Measurements from ENCODE around the gene SYAP1.

SYAP1 gene, protein sequence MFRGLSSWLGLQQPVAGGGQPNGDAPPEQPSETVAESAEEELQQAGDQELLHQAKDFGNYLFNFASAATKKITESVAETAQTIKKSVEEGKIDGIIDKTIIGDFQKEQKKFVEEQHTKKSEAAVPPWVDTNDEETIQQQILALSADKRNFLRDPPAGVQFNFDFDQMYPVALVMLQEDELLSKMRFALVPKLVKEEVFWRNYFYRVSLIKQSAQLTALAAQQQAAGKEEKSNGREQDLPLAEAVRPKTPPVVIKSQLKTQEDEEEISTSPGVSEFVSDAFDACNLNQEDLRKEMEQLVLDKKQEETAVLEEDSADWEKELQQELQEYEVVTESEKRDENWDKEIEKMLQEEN

DNA sequence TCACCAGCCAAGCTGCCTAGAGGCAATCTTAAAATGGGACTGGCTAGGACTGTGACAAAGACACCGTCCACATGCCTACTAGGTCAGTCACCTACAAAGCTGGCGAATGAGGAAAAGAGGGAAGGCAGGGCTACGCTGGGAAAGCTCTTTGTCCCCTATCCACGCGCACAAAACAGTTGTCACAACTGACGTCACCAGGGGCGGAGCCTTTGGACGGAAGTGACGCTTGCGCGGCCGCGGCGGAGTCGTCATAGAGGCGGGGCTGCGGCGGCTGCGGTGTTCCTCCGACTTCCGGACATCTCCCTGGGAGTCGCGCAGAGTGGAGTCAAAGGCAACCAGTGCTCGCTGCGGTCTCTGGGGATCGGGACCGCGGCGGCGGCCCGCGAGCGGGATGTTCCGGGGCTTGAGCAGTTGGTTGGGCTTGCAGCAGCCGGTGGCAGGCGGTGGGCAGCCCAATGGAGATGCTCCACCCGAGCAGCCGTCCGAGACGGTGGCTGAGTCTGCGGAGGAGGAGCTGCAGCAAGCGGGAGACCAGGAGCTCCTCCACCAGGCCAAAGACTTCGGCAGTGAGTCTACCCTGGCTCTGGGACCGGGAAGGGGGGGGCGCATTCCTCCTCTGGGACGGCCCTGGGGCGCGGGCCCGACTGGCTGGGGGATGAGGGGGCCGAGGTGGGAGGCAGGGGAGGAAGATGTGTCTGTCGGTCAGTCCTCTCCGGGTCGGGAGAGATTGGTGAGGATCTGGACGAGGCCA lies at the start of gene SYAP1:
Gene SYAP1, plus strand, starts transcription at position 279 of the 751 bp plus-strand sequence. Its CDS starts 113 bp downstream, at position 392.
- peak; percentile 95 for DNase-seq (ENCODE audit: extremely low read depth, insufficient read length)
- Histone ChIP-seq H3K27me3 (replicated peaks; ENCODE audit: control insufficient read depth, insufficient read depth, low read length) (no peaks in the 10 kb centered on the region), H3K36me3 (ENCODE audit: control insufficient read depth, insufficient read depth, low read length) (peaks cover 1% of the 10 kb centered on the region; the same call in 1 of the 2 replicates), H3K4me3 (replicated peaks; ENCODE audit: low read depth, low read length) (peak within 1 kb of the TSS; percentile 89)
- TF ChIP-seq, protein P1, sequence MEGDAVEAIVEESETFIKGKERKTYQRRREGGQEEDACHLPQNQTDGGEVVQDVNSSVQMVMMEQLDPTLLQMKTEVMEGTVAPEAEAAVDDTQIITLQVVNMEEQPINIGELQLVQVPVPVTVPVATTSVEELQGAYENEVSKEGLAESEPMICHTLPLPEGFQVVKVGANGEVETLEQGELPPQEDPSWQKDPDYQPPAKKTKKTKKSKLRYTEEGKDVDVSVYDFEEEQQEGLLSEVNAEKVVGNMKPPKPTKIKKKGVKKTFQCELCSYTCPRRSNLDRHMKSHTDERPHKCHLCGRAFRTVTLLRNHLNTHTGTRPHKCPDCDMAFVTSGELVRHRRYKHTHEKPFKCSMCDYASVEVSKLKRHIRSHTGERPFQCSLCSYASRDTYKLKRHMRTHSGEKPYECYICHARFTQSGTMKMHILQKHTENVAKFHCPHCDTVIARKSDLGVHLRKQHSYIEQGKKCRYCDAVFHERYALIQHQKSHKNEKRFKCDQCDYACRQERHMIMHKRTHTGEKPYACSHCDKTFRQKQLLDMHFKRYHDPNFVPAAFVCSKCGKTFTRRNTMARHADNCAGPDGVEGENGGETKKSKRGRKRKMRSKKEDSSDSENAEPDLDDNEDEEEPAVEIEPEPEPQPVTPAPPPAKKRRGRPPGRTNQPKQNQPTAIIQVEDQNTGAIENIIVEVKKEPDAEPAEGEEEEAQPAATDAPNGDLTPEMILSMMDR (IDR thresholded peaks at IDR 0.05; ENCODE audit: insufficient read depth, low read length, poor library complexity, severe bottlenecking): peak; percentile 10

DNA sequence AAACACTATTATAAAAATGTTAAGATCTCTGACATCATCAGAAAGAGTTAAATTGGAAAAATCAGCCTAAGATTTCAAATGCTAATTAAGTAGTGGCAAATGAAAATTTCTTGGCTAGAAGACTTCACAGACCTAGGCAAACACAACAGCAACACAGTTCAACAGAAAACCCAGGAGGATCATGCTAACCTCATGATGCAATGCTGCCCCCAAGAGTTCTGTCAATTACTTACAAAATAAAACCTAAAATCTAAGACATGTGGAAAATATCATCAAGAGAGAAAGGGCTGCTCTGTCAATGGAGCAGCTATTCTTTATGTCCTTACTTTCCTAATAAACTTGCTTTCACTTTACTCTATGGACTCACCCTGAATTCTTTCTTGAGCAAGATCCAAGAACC lies 48.4 kb upstream of the SYAP1 start:
- TF ChIP-seq, protein P1 (IDR thresholded peaks at IDR 0.05; ENCODE audit: insufficient read depth, low read length, poor library complexity, severe bottlenecking): peak; percentile 39
- no peak for DNase-seq (ENCODE audit: extremely low read depth, insufficient read length)
- no peaks in the 10 kb centered on the region; the same call in none of the 2 replicates for H3K36me3 ChIP-seq (ENCODE audit: control insufficient read depth, insufficient read depth, low read length)
- H3K4me3 ChIP-seq (replicated peaks; ENCODE audit: low read depth, low read length): no peak overlapping the region
- H3K27me3 ChIP-seq (replicated peaks; ENCODE audit: control insufficient read depth, insufficient read depth, low read length): no peaks in the 10 kb centered on the region

DNA sequence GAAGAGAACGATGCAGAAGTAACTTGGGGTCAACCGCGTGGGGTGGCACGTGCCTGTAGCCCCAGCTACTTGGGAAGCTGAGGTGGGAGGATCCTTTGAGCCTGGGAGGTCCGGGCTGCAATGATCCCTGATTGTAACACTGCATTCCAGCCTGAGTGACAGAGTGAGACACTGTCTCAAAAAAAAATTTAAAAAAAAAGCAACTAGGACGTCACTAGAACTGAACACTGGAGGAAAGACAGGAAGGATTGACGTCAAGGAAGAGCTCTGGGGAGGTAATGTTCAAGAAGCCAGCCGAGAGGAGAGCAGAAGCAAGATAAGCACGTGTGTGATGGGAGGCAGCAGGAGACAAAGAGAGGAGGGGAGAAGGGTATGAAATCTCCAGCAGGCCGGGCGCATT lies 40.7 kb upstream of the SYAP1 start:
- no peaks in the 10 kb centered on the region; the same call in 1 of the 2 replicates for H3K36me3 ChIP-seq (ENCODE audit: control insufficient read depth, insufficient read depth, low read length)
- TF ChIP-seq, protein P1 (IDR thresholded peaks at IDR 0.05; ENCODE audit: insufficient read depth, low read length, poor library complexity, severe bottlenecking): no peak

DNA sequence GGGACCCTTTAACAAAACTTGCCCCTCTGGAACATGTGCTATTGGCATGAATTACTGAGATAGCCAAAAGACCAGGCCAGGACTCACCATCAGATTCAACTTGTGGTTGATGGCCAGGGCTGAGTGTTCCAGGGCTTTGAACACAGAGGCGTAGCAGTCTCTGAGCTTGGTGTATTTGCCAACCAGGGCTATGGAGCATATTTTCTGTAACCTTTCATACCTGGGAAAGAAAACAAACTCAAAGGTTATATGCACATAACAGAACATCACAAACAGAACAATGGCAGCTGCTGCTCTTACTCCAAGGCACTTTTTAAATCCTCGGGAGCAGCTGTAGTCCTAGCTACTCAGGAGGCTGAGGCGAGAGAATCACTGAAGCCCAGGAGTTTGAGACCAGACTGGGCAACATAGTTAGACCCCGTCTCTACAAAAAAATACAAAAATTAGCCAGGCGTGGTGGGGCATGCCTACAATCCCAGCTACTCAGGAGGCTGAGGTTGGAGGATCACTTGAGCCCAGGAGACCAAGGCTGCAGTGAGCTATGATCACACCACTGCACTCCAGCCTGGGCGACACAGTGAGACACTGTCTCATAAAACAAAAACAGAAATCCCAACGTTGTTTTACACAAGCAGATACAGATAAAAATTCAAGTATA lies 36.3 kb upstream of the SYAP1 start:
- no peaks in the 10 kb centered on the region; the same call in 1 of the 2 replicates for H3K36me3 ChIP-seq (ENCODE audit: control insufficient read depth, insufficient read depth, low read length)
- TF ChIP-seq, protein P1 (IDR thresholded peaks at IDR 0.05; ENCODE audit: insufficient read depth, low read length, poor library complexity, severe bottlenecking): no peak
- no peaks in the 10 kb centered on the region for H3K27me3 ChIP-seq (replicated peaks; ENCODE audit: control insufficient read depth, insufficient read depth, low read length)
- H3K4me3 ChIP-seq (replicated peaks; ENCODE audit: low read depth, low read length): no peak overlapping the region
- no peak for DNase-seq (ENCODE audit: extremely low read depth, insufficient read length)

More for the DNA sequence above, 40.7 kb upstream of the SYAP1 start:
- Histone ChIP-seq H3K27me3 (replicated peaks; ENCODE audit: control insufficient read depth, insufficient read depth, low read length) (no peaks in the 10 kb centered on the region), H3K4me3 (replicated peaks; ENCODE audit: low read depth, low read length) (no peak overlapping the region)
- no peak for DNase-seq (ENCODE audit: extremely low read depth, insufficient read length)

DNA sequence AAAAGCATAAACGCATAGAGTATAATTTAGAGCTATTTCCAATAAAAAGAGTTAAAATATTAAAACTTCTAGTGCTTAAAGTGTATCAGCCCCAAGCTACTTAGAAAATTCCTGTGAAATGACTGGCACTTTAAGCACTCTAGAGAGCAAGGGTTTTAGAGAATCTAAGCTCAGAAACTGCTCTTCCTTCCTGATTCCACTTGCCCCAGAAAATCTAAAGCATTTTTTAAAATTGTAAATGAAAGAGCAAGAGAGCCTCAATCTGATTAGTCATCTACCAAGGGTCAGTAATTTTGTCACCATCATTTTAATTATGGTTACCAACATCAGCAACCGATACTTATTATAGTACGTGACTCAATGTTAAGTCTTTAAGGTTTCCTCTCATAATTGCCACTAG lies 31.9 kb upstream of the SYAP1 start:
- Histone ChIP-seq H3K36me3 (ENCODE audit: control insufficient read depth, insufficient read depth, low read length) (peaks cover 2% of the 10 kb centered on the region; the same call in 1 of the 2 replicates), H3K27me3 (replicated peaks; ENCODE audit: control insufficient read depth, insufficient read depth, low read length) (no peaks in the 10 kb centered on the region), H3K4me3 (replicated peaks; ENCODE audit: low read depth, low read length) (no peak overlapping the region)
- DNase-seq (ENCODE audit: extremely low read depth, insufficient read length): no peak
- TF ChIP-seq, protein P1 (IDR thresholded peaks at IDR 0.05; ENCODE audit: insufficient read depth, low read length, poor library complexity, severe bottlenecking): no peak
